ENCODE measurements around the gene ENTHD1.
"Not testable (repeated sequence)": the region's sequence is repeated elsewhere in the genome, so short reads cannot be mapped to it uniquely, and the experiment has no call there.

DNA sequence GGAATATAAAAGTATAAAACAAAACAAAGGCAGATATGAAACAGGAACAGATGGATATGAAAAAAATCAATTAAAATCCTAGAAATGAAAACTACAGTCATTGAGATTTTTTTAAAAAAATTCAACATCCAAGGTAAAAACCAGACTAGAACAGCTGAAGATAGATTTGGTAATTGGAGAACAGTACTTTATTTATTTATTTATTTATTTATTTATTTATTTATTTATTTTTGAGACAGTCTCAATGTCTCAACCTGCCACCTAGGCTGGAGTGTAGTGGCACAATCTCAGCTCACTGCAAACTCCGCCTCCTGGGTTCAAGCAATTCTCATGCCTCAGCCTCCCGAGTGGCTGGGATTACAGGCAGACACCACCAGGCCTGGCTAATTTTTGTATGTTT, 23.8 kb downstream of the ENTHD1 start:
- not testable (repeated sequence) for TF ChIP-seq CTCF, POLR2AphosphoS5, POLR2A (IDR thresholded peaks at IDR 0.05)

All from stomach (tissue), 4 donors.